K562 (cell line): ENCODE measurements around the gene ROBO1. TPM values are rescaled to one million over a fixed set of nuclear protein-coding genes. Genes with fewer than 3 reads are reported as not detected.

Source experiments
- ATAC-seq: fragments of 200-7000 bp; cut with Tn5 transposase; 3 replicates; pipeline ENCODE4 v1.9.1; 2020; ENCODE audit warnings: moderate library complexity
- BruUV-seq: library from RNA; stranded (reverse); fragments of 400-500 nt; replicated peaks from 2 replicates; lab custom pipeline; 2021; lab: Mats Ljungman, UMichigan
- CTCF ChIA-PET: fragments of 300-600 bp; formaldehyde crosslinking; extraction: SDS; loops from one replicate; lab custom pipeline; 2021; ENCODE audit warnings: low intra/inter-chr PET ratio; lab: Yijun Ruan, JAX
- POLR2A ChIA-PET: fragments of 300-600, 350-650 bp; sonication (Branson Sonifier 250); formaldehyde crosslinking; extraction: SDS; loops from one replicate; lab custom pipeline; 2021; ENCODE audit warnings: antibody characterized with exemption, inconsistent platforms; lab: Yijun Ruan, JAX
- DNase-seq, 4 experiments: peaks; one replicate each; pipeline versions ENCODE4 v3.0.0 to v3.0.0-alpha.2; 2011 to 2018; ENCODE audit warnings: low spot score in 3 of 4, mixed read lengths in 3 of 4; ENCODE audit errors: extremely low read depth in 1 of 4
- FAIRE-seq: peaks from 2 replicates; lab custom pipeline; 2011; peaks lifted over from hg19 to GRCh38; lab: Jason Lieb, UNC
- H2AFZ ChIP-seq: 2 replicates; pipeline ENCODE4 v1.6.0; 2011; ENCODE audit warnings: low read depth, low read length, control low read depth, inconsistent platforms
- H3K27ac ChIP-seq: fragments of 200-600 bp; 3 replicates; pipeline ENCODE4 v1.8.0; 2011; ENCODE audit warnings: low read depth, mild to moderate bottlenecking, control low read depth, inconsistent platforms, low read length, moderate library complexity, mixed read lengths; ENCODE audit errors: extremely low read depth
- H3K27me3 ChIP-seq, 2 experiments: fragments of 300-600 bp in 1 of 2; 2 replicates in 1 of 2; 3 replicates in 1 of 2; pipeline versions ENCODE4 v1.6.0 to v1.8.0; 2011; ENCODE audit warnings: inconsistent platforms in 2 of 2, low read length in 2 of 2, mild to moderate bottlenecking in 1 of 2, mixed read lengths in 1 of 2, moderate library complexity in 1 of 2; ENCODE audit not compliant: control insufficient read depth in 2 of 2, insufficient read depth in 2 of 2
- H3K36me3 ChIP-seq: fragments of 300-600 bp; 3 replicates; pipeline ENCODE4 v1.8.0; 2011; ENCODE audit warnings: mild to moderate bottlenecking, low read length, inconsistent platforms; ENCODE audit not compliant: control insufficient read depth, insufficient read depth
- H3K4me1 ChIP-seq, 2 experiments: fragments of 200-600 bp in 1 of 2; replicated peaks in 1 of 2; 2 replicates in 1 of 2; 3 replicates in 1 of 2; pipeline versions ENCODE4 v1.5.1 to v1.8.0; 2011; ENCODE audit warnings: inconsistent platforms in 2 of 2, low read length in 2 of 2, mild to moderate bottlenecking in 1 of 2, mixed read lengths in 1 of 2, moderate library complexity in 1 of 2; ENCODE audit not compliant: control insufficient read depth in 2 of 2, insufficient read depth in 2 of 2
- H3K4me2 ChIP-seq: 2 replicates; pipeline ENCODE4 v1.6.1; 2011; ENCODE audit warnings: low read length, control low read depth, inconsistent platforms, mixed read lengths; ENCODE audit not compliant: insufficient read depth
- H3K4me3 ChIP-seq: fragments of 200-600 bp; sonication (generic), shearing (Covaris generic); 2 replicates; pipeline ENCODE4 v1.5.1; 2016; ENCODE audit warnings: control low read depth, inconsistent platforms
- H3K79me2 ChIP-seq: fragments of 200-600 bp; 3 replicates; pipeline ENCODE4 v1.8.0; 2011; ENCODE audit warnings: low read length, inconsistent platforms; ENCODE audit not compliant: control insufficient read depth, insufficient read depth
- H3K9ac ChIP-seq, 2 experiments: 2 replicates each; pipeline versions ENCODE4 v1.6.0 to v1.6.1; 2011; ENCODE audit warnings: low read depth in 2 of 2, low read length in 2 of 2, control low read depth in 1 of 2, inconsistent platforms in 1 of 2, mild to moderate bottlenecking in 1 of 2, mixed read lengths in 1 of 2; ENCODE audit not compliant: insufficient read depth in 1 of 2
- H3K9me1 ChIP-seq: one replicate; pipeline ENCODE4 v1.6.0; 2011; ENCODE audit warnings: inconsistent platforms, mild to moderate bottlenecking, low read length, moderate library complexity; ENCODE audit not compliant: control insufficient read depth, insufficient read depth
- H3K9me3 ChIP-seq: replicated peaks from 2 replicates; pipeline ENCODE4 v1.5.1; 2011; ENCODE audit warnings: low read depth, low read length, inconsistent platforms; ENCODE audit not compliant: control insufficient read depth, insufficient read depth
- H4K20me1 ChIP-seq: replicated peaks from 2 replicates; pipeline ENCODE4 v1.6.1; 2011; ENCODE audit warnings: low read length, inconsistent platforms, mixed read lengths; ENCODE audit not compliant: control insufficient read depth, insufficient read depth
- ARID4B ChIP-seq: sonication (generic); formaldehyde crosslinking; IDR thresholded peaks from 2 replicates; pipeline ENCODE4 v1.8.0; 2022; ENCODE audit warnings: mild to moderate bottlenecking, missing genetic modification reagents
- COPS2 ChIP-seq: fragments of 450-650 bp; conservative IDR thresholded peaks from 2 replicates; pipeline ENCODE4 v1.6.1; 2016; ENCODE audit warnings: mild to moderate bottlenecking, moderate library complexity
- E2F8 ChIP-seq: fragments of 450-650 bp; IDR thresholded peaks from 2 replicates; pipeline ENCODE4 v1.7.1; 2018; ENCODE audit warnings: mild to moderate bottlenecking, low read depth; ENCODE audit not compliant: partially characterized antibody
- ETS1 ChIP-seq: conservative IDR thresholded peaks from 2 replicates; pipeline ENCODE4 v1.6.1; 2011; ENCODE audit warnings: low read depth, mild to moderate bottlenecking, low read length; ENCODE audit not compliant: control insufficient read depth
- RNF219 ChIP-seq: fragments of 250-450 bp; sonication (Bioruptor Pico); IDR thresholded peaks from 2 replicates; pipeline ENCODE4 v1.5.0; 2022; ENCODE audit warnings: mild to moderate bottlenecking
- SMARCC2 ChIP-seq: fragments of 450-650 bp; IDR thresholded peaks from 2 replicates; pipeline ENCODE4 v1.6.1; 2017; ENCODE audit warnings: antibody characterized with exemption, moderate library complexity, mild to moderate bottlenecking, low read depth
- TEAD2 ChIP-seq: fragments of 450-650 bp; IDR thresholded peaks from 2 replicates; pipeline ENCODE4 v1.6.1; 2016; ENCODE audit warnings: missing genetic modification characterization, control low read depth, missing compliant biosample characterization
- VEZF1 ChIP-seq: fragments of 200-800 bp; sonication (Bioruptor generic); IDR thresholded peaks from 2 replicates; pipeline ENCODE4 v1.6.1; 2017; ENCODE audit warnings: missing genetic modification characterization, missing compliant biosample characterization
- ZNF133 ChIP-seq: fragments of 250-450 bp; sonication (Bioruptor Pico); IDR thresholded peaks from 2 replicates; pipeline ENCODE4 v1.4.0; 2020; ENCODE audit warnings: mild to moderate bottlenecking
- ZNF583 ChIP-seq: fragments of 250-450 bp; sonication (Bioruptor Pico); IDR thresholded peaks from 2 replicates; pipeline ENCODE4 v1.4.0; 2020
- WGBS: fragments of 100-300 bp; shearing (Covaris generic); methylation state at CpG from one replicate; pipeline ENCODE4 v1.1.6; 2016; ENCODE audit warnings: low coverage, mixed read lengths; ENCODE audit not compliant: insufficient coverage; ENCODE audit errors: missing lambda C conversion rate; 5-methylcytosine and 5-hydroxymethylcytosine counted together
- in situ Hi-C: fragments of 300-500 bp; cut with MboI; formaldehyde crosslinking; loops from 4 replicates; pipeline ENCODE4 v1.15.0; 2018; ENCODE audit warnings: inconsistent platforms, mixed read lengths
- intact Hi-C: fragments of 100-400 bp; cut with micrococcal nuclease; formaldehyde crosslinking; loops from 2 replicates; pipeline ENCODE4 v1.14.2; 2022
- polyA plus RNA-seq, 8 experiments: library from polyadenylated mRNA; depleted of rRNA in 4 of 8; stranded (reverse) in 5 of 8; unstranded in 3 of 8; fragments of >200 nt; fragmentation: Nextera tagmentation in 2 of 8; fragmentation: Illumina TruSeq in 1 of 8; extraction: Ambion mirVana in 2 of 8; extraction: Trizol in 1 of 8; gene quantifications; 2 replicates each; pipeline versions ENCODE4 v1.2.1 to v1.2.3, GENCODE V29; 2011 to 2014; ENCODE audit warnings: inconsistent platforms in 1 of 8, missing spikeins in 1 of 8
- total RNA-seq, 7 experiments: library from RNA; depleted of rRNA in 6 of 7; stranded (reverse); fragments of >200 nt in 6 of 7; fragmentation: Illumina TruSeq in 2 of 7; extraction: Trizol in 2 of 7; gene quantifications; 2 replicates each; pipeline versions ENCODE4 v1.2.1 to v1.2.3, GENCODE V29; 2011 to 2021; ENCODE audit warnings: low replicate concordance in 1 of 7

The ROBO1 gene
- total and polyA plus RNA-seq, 9 of the 15 experiments (the other 6 are each of a cell fraction or from before 2014, with no cell fraction given): 0.01 to 0.53 (median 0.17) TPM; not detected in 5

- H3K9ac ChIP-seq: no peak overlapping the region
- WGBS: 0% methylated on average over 4 of the region's 4 CpGs
- ChIA-PET CTCF (no interaction called here), POLR2A (no interaction called here)
- no peaks in the 10 kb centered on the region for H3K9me3 ChIP-seq
- no peak overlapping the region for H3K4me2 ChIP-seq
- H4K20me1 ChIP-seq: no peaks in the 10 kb centered on the region
- no peaks in the 10 kb centered on the region for H3K9me1 ChIP-seq
- no TSS peak for BruUV-seq
- no peak overlapping the region for H3K4me3 ChIP-seq
- no peaks in the 10 kb centered on the region for H3K79me2 ChIP-seq
- H3K4me1 ChIP-seq: no peaks in the 10 kb centered on the region
- H3K36me3 ChIP-seq: no peaks in the 10 kb centered on the region
- H3K27ac ChIP-seq: no peak overlapping the region
- no peak for FAIRE-seq
- ATAC-seq: no peak
- no peak overlapping the region for H2AFZ ChIP-seq
- H3K27me3 ChIP-seq: no peaks in the 10 kb centered on the region
- no peak for DNase-seq
- in situ Hi-C loops: no loop called here
- intact Hi-C loops: no loop called here
- no peak for TF ChIP-seq ZNF133 (CRISPR knock-in tag)
- no peak for TF ChIP-seq TEAD2
- TF ChIP-seq RNF219 (CRISPR knock-in tag): no peak
- TF ChIP-seq SMARCC2: no peak
- no peak for TF ChIP-seq ZNF583 (CRISPR knock-in tag)
- no peak for TF ChIP-seq ARID4B (CRISPR knock-in tag)
- TF ChIP-seq COPS2: no peak
- TF ChIP-seq ETS1: no peak
- no peak for TF ChIP-seq VEZF1 (CRISPR knock-in tag)
- TF ChIP-seq E2F8: no peak
These were observed 957.8 kb downstream of the ROBO1 start for GRCh38 chr3:78809966-78810365.
